HG02610 (cell line): ENCODE measurements around the gene RD3L.
"Not testable (repeated sequence)": the region's sequence is repeated elsewhere in the genome, so short reads cannot be mapped to it uniquely, and the experiment has no call there.

Source experiments
- ATAC-seq: cut with Tn5 transposase; IDR thresholded peaks from one replicate; pipeline ENCODE4 v1.9.1; 2021; ENCODE audit warnings: mild to moderate bottlenecking, moderate library complexity; ENCODE audit not compliant: unreplicated experiment

RD3L gene

DNA sequence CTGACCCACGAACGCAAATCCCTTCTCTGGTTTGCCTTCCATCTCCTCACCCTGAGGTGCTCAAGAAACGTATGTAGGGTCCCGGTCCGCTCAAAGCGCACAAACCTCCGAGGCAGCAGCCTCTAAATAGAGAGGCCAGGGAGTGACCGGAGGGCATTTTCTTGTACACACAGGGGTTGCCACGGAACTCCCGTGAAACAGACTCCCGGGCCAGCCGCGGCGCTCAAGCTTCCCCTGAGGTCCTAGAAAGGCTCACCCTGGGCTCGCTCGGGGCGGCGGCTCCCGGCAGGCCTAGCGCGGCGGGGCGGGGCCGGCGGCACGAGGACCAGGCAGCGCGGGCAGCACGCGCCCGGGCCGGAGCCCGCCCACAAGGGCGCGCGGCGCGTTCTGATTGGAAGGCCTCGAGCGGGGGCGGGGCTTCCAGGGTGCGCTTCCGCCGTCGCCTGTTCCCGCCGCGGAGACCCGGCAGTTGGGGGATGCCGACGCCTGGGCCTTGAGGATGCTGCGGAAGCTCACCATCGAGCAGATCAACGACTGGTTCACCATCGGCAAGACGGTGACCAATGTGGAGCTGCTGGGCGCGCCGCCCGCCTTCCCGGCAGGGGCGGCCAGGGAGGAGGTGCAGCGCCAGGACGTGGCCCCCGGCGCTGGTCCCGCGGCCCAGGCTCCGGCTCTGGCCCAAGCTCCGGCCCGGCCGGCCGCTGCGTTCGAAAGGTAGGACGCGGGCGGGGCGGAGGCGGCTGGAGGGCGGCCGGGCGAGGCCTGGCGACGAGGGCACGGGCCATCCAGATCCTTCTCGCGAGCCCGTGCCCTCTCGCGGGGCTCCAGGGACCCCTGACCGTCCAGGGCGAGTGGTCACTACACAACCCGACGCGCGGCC, 14.1 kb downstream of the RD3L start, which contains the start of gene TDRD9:
TSS of gene TDRD9 (plus strand) at position 446 of the 880 bp plus-strand sequence. CDS start at position 500, 54 bp downstream.
- ATAC-seq = no peak

DNA sequence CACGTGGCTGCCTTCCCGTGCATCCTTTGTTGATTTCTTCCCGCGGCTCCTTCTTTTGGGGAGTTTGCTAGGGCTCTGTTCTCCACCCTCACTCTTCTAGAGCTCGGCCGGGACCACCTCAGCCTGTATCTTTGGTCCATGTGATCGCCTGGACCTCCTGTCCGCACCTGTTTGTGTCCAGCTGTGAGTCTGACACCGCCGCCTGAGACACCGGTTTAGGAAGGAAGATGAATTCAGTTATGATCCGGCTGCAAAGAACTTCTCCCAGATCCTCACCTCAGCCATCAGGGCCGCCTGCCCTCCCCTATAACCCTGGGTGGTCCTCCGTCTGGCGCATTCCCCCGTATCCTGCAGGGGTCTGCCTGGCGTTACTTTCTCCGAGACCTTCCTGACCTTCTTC, 14.8 kb downstream of the RD3L start:
- ATAC-seq = no peak

DNA sequence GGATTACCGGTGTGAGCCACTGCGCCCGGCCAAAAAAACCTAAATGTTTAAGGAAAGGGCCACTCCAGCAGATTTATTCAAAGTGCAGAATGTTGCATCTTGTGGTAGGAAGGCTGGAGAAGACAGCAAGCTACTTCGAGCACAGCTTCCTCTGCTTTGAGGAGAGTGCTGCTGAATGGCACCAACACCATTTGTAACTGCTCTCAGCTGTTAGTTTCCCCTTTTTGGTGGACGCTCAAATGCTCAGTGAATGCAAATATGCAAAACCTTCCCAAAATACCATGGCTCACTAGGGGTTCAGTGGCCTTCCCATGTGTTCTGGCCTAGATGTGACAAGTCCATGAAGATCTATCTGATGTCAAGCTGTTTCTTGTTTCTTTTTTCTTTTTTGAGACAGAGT, 17.0 kb downstream of the RD3L start:
- ATAC-seq = no peak

DNA sequence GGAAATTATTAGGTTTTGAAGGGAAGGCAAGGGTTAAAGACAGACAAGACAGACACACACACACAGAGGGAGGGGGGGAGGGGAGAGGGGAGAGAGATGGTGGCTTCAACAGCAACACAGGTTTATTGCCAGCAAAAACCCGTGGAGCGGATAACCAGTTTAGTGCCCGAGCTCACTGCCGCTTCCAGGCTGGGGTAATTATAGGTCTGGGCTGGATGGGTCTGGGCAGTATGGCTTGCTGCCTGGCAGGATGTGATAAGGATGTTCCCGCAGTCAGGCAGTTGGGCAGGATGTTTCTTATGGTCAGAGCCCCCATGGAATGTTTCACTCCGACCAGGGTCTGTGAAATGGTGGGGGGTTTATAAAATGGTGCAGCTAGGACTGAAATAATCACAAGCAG, 18.5 kb downstream of the RD3L start:
- no peak for ATAC-seq

DNA sequence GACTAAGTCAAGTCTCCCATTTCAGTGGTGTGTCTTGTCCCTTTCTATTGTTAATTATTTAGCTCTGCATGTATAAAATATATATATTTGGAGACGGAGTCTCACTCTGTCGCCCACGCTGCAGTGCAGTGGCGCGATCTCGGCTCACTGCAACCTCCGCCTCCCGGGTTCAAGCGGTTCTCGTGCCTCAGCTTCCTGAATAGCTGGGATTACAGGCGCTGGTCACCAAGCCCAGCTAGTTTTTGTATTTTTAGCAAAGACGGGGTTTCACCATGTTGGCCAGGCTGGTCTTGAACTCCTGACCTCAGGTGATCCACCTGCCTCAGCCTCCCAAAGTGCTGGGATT, 20.5 kb downstream of the RD3L start:
- ATAC-seq = not testable (repeated sequence)

DNA sequence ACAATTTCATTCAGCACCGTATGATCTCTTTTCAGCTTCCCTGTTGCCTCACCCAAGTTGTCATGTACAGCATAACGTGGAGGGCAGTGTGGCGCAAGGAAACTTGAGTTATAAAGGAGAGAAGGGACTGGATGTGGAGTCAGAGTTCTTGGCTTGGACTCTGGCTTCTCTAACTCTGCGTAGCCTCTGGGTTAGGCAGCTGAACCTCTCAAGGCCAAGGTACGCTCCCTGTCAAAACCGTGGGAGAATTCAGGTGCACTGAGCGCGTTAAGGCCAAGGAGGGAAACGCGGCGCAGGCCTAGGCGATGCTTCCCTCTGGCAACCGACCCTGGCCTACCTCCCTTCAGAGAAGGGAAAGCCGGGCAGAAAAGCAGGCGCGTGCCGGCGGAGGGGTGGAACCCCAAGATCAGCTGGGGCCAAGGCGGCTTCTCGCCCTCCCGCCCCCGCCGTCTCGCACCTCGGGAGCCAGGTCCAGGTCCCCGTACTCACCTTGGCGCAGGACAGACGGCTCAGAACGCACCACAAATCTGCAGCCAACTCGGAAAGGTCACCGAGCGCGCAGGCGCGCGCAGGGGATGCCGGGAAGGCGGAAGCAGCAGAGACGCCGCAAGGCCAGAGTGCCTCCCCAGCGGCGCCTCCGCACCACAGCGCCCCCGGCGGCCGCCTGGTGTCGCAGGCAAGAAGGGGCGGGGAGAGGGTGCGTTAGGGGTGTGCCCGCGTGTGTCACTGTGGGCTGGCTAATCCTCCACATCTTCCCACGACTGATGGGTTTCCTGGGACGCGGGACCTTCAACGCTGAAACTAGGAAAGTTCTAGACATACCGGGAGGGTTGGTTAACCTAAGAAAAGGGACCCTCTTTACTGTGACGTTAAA, 21.1 kb downstream of the RD3L start:
- ATAC-seq = peak; percentile 98

DNA sequence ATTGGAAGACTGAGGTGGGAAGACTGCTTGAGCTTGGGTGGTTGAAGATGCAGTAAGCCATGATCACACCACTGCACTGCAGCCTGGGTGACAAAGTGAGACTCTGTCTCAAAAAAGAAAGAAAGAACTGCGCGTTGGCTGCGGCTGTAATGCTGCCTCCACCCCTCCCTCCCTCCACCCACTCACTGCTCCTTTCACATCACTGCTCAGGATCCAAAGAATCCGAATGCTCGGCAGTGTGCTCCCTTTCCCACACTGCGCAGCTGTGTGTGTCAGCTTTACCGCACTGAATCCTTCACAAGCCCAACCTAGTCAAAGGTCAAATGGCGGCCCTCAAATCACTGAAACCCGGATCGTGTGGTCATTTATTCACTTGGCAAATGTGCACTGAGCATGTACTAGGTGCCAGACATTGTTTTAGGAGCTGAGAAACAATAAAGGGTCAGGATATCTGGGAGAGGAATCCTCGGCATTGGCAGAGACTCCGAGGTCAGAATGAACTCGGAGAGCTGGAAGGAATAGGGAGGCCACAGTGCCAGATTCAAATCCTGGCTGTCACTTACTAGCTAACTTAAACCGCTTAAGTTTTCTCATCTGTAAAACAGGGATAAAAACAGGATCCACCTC, 25.6 kb downstream of the RD3L start:
- ATAC-seq = no peak

DNA sequence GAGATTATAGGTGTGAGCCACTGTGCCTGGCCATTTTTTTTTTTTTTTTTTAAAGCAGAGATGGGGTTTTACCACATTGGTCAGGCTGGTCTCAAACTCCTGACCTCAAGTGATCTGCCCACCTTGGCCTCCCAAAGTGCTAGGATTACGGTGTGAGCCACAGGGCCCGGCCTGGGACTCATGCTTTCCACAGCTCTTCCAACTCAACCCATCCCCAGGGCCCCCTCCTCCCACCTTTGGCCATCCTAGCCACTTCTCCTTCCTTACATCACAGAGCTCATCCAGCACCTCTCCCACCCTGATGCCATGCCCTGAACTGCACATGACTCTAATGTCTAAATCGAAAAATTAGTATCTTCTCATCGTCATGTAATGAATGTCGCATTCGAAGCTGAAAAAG, 26.7 kb downstream of the RD3L start:
- ATAC-seq = no peak

DNA sequence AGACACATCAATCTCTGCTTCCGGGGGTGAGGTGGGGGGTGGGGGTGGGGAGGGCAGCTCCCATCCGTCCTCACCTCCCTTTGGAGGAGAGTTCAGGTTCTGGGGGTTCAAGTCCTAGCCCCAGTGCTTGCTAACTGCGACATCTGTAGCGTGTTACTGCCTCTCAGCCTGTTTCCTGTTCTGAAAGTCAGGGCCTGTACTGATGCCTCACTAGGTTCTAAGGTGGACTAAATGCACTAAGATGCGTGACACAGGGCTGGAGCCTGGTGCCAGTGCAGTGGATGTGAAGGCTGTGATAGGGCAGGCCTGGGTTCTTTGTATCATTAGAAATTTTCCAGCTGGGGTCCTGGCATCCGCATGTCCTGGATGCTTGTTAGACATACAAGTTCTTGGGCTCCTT, 31.3 kb downstream of the RD3L start:
- no peak for ATAC-seq

DNA sequence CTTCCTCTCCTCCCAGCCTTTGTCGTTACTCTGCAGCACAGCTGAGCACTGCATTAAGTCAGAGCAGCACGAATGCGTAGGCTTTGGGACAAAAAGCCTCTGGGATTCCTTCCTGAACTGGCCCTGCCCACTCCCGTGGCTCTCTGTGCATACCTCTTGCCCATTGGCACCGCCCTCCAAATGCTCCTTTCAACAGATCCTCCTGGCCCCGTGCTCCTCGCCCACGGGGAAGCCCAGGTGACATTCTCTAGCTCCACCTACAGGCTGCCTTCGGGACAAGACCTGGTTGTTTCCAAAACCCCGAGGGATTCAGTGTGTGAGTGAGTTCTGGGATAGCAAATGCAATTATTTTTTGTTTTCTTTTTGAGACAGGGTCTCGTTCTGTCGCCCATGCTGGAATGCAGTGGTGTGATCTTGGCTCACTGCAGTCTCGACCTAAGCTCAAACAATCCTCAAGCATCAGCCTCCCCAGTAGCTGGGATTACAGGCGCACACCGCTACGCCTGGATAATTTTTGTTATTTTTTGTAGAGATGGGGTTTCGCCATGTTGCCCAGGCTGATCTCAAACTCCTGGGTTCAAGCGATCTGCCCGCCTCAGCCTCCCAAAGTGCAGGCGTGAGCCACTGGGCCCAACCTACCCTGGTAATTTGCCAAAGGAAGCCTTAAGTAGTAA, 31.9 kb downstream of the RD3L start:
- ATAC-seq = peak; percentile 56

DNA sequence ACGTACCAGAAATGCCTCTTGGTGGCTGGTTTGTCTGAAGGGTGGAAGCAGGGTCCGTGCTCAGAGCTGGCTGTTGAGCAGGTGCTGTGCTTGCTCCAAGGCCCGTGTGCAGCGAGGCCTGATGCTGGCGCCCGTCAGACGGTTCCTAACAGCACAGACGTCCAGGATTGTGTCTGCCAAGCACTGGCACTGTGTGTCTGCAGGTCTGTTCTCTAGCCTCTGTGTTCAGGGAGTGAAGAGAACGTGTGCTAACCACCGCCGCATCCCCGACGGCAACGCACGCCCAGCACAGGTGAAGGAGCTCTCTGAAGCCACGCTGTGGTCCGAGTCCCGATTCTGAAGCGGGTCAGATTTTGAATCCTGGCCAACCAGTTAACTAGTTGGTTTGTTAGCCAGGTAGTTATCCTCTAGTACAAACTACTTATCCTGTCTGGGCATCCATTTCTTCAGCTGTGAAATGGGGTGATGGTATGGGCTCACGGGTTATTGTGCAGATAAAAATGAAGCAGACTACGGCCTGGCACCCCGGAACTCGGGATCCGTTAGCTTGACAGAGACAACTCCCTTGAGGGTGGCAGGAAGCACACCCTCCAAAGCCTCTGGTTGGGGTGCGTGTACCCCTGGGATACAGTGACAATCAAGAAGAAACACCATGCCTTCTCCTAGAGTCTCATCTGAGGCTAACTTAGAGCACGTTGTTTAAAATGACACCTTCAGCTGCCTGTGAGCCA, 32.6 kb downstream of the RD3L start:
- no peak for ATAC-seq

DNA sequence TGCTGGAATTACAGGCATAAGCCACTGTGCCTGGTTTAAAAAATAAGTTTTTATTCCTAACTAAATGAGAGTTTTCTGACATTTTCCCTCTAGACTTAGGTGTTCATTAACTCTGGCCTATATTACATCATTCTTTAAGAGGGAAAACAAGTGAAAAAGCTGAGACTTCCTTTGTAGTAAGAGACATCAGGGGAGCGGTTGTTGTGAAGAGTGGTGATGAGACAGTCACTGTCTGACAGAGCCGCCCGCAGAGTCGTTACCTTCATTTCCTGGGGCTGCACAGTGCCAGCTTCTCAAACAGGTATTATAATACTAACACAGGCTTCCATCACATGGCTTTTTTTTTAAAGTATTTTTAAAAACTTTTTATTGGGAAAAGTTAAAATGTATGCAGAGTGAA, 33.7 kb downstream of the RD3L start:
- no peak for ATAC-seq

DNA sequence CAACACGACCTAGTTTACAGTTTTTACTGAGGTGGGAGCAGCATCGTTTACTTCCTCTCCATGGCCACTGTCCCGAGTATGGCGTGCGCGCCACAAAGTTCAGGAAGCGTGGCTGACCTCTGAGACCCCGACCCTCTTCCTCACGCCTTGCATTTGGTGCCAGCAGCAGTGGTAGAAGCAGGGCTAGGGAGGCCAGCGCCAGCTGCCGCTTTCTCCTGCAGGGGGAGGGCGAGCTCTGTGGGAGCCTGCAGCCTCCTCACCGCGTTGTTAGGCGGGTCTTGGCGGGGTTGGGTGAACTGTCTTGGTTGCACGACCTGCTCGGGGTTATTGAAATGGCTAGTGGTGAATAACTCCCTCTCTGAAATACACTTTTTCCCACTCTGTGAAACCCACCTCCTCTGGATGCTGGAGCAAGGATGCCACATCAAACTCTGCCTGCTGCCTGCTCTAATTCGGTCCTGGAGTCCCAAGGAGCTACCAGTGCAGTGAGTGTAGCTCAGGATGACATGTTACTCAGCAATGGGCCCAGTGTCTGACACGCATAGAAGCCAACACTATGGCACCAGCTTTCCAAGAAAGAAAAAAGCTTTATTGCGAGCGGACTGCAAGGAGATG, 36.4 kb downstream of the RD3L start:
- no peak for ATAC-seq

DNA sequence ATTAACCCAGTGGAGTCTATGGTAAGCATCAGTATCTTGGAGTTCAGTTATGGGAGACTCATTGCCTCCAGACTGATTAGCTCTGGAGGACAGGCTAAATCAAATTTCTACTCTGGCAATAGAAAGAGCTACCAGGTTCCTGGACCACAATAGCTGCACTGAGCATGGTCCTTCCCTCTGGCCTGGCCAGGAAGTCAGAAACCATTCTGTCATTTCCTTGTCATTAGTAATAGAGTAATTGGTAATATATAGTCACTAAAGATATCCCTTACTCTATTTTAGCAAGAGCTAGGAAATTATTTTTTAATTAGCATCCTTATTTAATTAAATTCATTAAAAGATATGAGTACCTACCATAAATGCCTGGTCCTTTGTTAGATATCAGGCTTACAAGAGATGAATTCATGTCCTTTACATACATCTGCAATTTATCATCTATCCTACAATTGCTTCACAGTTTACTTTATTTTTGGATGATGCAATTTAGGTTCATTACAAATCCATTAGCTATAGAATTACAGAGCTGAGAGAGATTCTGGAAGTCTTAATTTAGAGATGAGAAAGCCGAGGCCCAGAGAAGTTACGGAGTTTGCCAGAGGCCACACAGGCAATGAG, 37.7 kb downstream of the RD3L start:
- ATAC-seq = no peak

DNA sequence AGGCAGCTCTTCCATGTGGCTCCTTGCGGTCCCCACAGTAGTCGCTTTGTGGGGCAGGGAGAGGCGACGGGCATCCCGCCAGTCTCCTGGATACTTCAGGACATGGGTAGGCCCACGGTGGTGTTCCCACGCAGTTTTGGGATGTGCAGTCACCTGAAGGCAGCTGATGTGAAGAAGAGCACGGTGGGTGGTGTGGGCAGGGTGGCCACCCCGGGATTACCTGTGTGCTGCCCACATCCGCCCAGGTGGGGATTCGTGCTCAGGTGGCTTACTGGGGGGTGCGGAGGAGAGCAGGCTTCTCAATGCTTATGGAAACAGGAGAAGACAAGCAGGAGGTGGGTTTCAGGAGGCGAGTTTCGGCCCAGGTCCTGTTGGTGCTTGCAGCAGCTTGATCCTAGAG, 42.5 kb downstream of the RD3L start:
- no peak for ATAC-seq

DNA sequence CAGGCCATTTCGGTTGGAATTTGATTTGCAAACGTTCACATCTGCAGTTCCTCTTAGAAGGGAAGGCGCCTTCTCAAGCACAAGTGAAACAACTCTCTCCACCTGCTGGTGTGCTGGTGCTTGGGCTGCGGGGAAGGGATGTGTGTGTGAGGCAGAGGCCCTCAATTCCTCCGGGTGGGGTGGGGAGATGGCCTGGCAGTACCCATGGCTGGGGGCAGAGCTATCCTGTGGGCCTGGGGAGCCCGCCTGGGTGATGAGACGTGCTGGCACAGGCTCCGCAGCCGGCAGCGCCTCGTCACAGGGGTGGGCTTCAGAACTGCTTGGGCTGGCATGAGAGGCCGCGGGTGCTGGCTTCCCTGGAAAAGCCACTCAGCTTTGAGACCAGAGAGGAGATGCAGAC, 43.0 kb downstream of the RD3L start:
- ATAC-seq = no peak

DNA sequence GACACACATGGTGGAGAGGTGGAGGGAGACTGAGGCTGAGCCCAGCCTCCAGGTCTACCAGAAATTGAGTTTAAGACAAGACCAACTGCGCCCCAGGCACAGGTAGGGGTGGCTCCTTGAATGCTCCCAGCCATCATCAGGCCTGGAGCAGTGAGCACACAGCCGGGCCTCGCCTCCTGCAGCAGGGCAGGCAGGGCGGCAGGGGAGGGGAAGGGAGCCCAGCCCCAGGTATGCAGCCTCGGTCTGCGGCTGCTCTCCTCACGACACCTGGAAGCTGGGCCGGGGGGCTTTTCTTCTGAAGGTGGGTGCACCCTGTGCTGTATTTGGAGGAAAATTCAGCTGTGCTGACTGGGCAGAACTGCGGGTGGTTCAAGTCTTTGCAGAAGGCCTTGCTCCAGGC, 43.6 kb downstream of the RD3L start:
- no peak for ATAC-seq

DNA sequence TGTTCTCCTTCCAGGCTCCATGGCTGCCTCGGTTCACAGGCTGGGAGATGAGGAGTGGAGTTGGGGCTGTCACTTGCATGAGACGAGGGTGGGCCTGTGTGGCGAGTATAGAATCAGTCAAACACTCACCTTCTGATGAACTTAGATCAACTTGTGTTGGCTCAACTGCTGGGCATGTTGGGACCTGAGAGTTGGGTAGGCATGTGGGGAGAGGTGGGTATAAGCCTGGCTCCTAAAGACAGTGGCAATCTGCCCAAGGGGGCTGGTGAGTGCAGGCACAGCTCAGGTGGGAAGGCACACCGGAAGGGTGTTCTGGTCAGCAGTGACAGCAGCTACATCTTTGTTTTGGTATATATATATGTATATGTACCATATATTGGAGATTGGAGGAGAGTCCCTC, 44.1 kb downstream of the RD3L start:
- ATAC-seq = no peak
